ENCODE data around the gene NCKAP5. TPM values are rescaled to one million over a fixed set of nuclear protein-coding genes. Genes with fewer than 3 reads are reported as not detected.

The NCKAP5 gene
- total and polyA plus RNA-seq, 4 donors: 0.57 to 2.8 (median 2.4) TPM

- TF ChIP-seq HNF4A (conservative IDR thresholded peaks at IDR 0.05): no peak
- no peak for TF ChIP-seq RXRA (IDR thresholded peaks at IDR 0.05)
- no peak for TF ChIP-seq CTCF (IDR thresholded peaks at IDR 0.05; ENCODE audit: low read depth, low read length, missing input control)
- TF ChIP-seq TAF1 (conservative IDR thresholded peaks at IDR 0.05): no peak
- no peak for TF ChIP-seq HNF4G (IDR thresholded peaks at IDR 0.05)
- no peak for TF ChIP-seq NR2F2 (IDR thresholded peaks at IDR 0.05)
- no peak for TF ChIP-seq REST (IDR thresholded peaks at IDR 0.05)
- no peak for TF ChIP-seq RAD21 (IDR thresholded peaks at IDR 0.05)
- TF ChIP-seq ATF3 (IDR thresholded peaks at IDR 0.05): no peak
- no peak for TF ChIP-seq EGR1 (IDR thresholded peaks at IDR 0.05; ENCODE audit: low read depth in 2 of 2)
- TF ChIP-seq FOXA2 (IDR thresholded peaks at IDR 0.05): no peak
- no peak for TF ChIP-seq GABPA (IDR thresholded peaks at IDR 0.05 in 1 of 2, conservative IDR thresholded peaks at IDR 0.05 in 1 of 2)
- no peak for TF ChIP-seq ZBTB33 (IDR thresholded peaks at IDR 0.05)
- TF ChIP-seq SP1 (IDR thresholded peaks at IDR 0.05): no peak
- TF ChIP-seq FOXA1 (IDR thresholded peaks at IDR 0.05): no peak
- TF ChIP-seq JUND (IDR thresholded peaks at IDR 0.05): no peak
- no peak for DNase-seq (ENCODE audit: low spot score)
- WGBS: 88% methylated on average over 5 of the region's 5 CpGs
- Histone ChIP-seq H3K27me3 (ENCODE audit: control insufficient read depth in 4 of 4, insufficient read depth in 4 of 4, low read length in 3 of 4) (no peaks in the 10 kb centered on the region), H3K4me3 (ENCODE audit: low read depth in 1 of 3, low read length in 3 of 3) (no peak overlapping the region), H3K36me3 (ENCODE audit: control insufficient read depth in 4 of 4, insufficient read depth in 3 of 4, low read depth in 1 of 4, low read length in 3 of 4) (no peaks in the 10 kb centered on the region), H3K27ac (ENCODE audit: low read depth in 1 of 2, low read length in 2 of 2) (no peak overlapping the region), H3K9ac (ENCODE audit: low read depth in 1 of 2, low read length in 2 of 2) (no peak overlapping the region), H3K4me1 (ENCODE audit: control insufficient read depth in 4 of 4, insufficient read depth in 4 of 4, low read length in 3 of 4) (peaks cover 0 to 5% (median 2%) of the 10 kb centered on the region in 4 donors), H3K9me3 (ENCODE audit: control insufficient read depth in 4 of 4, low read length in 3 of 4) (no peaks in the 10 kb centered on the region)
These were observed 354.6 kb downstream of the NCKAP5 start for GRCh38 chr2:133213651-133214050.

- WGBS: 67% methylated on average over 2 of the region's 2 CpGs
- Histone ChIP-seq H3K9me3 (ENCODE audit: control insufficient read depth in 4 of 4, low read length in 3 of 4) (peaks cover 0 to 3% (median 1%) of the 10 kb centered on the region in 4 donors), H3K27me3 (ENCODE audit: control insufficient read depth in 4 of 4, insufficient read depth in 4 of 4, low read length in 3 of 4) (no peaks in the 10 kb centered on the region), H3K4me1 (ENCODE audit: control insufficient read depth in 4 of 4, insufficient read depth in 4 of 4, low read length in 3 of 4) (peaks cover 0 to 5% (median 2%) of the 10 kb centered on the region in 4 donors), H3K36me3 (ENCODE audit: control insufficient read depth in 4 of 4, insufficient read depth in 3 of 4, low read depth in 1 of 4, low read length in 3 of 4) (no peaks in the 10 kb centered on the region), H3K27ac (ENCODE audit: low read depth in 1 of 2, low read length in 2 of 2) (peak overlapping the region in 1 of 2 donors; percentile 20), H3K4me3 (ENCODE audit: low read depth in 1 of 3, low read length in 3 of 3) (no peak overlapping the region), H3K9ac (ENCODE audit: low read depth in 1 of 2, low read length in 2 of 2) (no peak overlapping the region)
- no peak for DNase-seq (ENCODE audit: low spot score)
- TF ChIP-seq HNF4G (IDR thresholded peaks at IDR 0.05): peak; percentile 81
- TF ChIP-seq EGR1 (IDR thresholded peaks at IDR 0.05; ENCODE audit: low read depth in 2 of 2): no peak
- TF ChIP-seq ATF3 (IDR thresholded peaks at IDR 0.05): peak; percentile 6
- TF ChIP-seq HNF4A (conservative IDR thresholded peaks at IDR 0.05): peak; percentile 75 to 86
- no peak for TF ChIP-seq RAD21 (IDR thresholded peaks at IDR 0.05)
- TF ChIP-seq SP1 (IDR thresholded peaks at IDR 0.05): peak; percentile 62
- no peak for TF ChIP-seq YY1 (IDR thresholded peaks at IDR 0.05)
- no peak for TF ChIP-seq FOXA2 (IDR thresholded peaks at IDR 0.05)
- no peak for TF ChIP-seq FOXA1 (IDR thresholded peaks at IDR 0.05)
- TF ChIP-seq MAX (IDR thresholded peaks at IDR 0.05): no peak
- TF ChIP-seq RXRA (IDR thresholded peaks at IDR 0.05): no peak
- no peak for TF ChIP-seq ZBTB33 (IDR thresholded peaks at IDR 0.05)
- no peak for TF ChIP-seq TAF1 (conservative IDR thresholded peaks at IDR 0.05)
These were observed 358.9 kb downstream of the NCKAP5 start for GRCh38 chr2:133209325-133209724.
